Choroid plexus epithelial cell (primary cell): ENCODE results near the gene KCNN2.
"Not testable (repeated sequence)": the region's sequence is repeated elsewhere in the genome, so short reads cannot be mapped to it uniquely, and the experiment has no call there.

ENCODE experiments used
- DNase-seq: peaks from one replicate; pipeline ENCODE4 v3.0.0-alpha.2; 2010; ENCODE audit warnings: low read depth
- H3K4me3 ChIP-seq: 2 replicates; pipeline ENCODE4 v1.5.1; 2011; ENCODE audit warnings: low read depth, mild to moderate bottlenecking, control low read depth, low read length, moderate library complexity
- TF ChIP-seq, protein P1 (sequence below): conservative IDR thresholded peaks from 2 replicates; pipeline ENCODE4 v1.5.1; 2011; ENCODE audit warnings: low read depth, mild to moderate bottlenecking, control low read depth, inconsistent platforms, low read length, moderate library complexity

KCNN2 gene

DNA sequence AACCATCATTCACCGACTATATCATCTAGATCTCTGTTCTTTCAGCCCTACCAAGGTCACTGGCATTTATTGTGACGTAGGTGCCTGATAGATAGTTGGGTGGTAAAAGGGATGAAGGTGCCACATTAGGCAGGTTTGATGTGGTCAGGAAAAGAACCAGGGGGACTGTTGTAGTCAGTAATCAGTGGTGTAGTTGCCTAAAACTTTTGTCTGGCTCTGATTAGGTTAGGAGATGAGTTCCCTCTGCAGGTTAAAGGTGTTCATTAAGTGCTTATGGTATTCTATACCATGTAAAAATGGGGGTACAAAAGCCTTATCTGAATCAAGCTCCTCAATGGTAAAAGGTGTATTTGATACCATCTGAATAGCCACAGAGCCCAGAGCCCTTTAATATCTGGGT, 55.6 kb downstream of the KCNN2 start:
- H3K4me3 ChIP-seq: no peak overlapping the region
- TF ChIP-seq, protein P1, sequence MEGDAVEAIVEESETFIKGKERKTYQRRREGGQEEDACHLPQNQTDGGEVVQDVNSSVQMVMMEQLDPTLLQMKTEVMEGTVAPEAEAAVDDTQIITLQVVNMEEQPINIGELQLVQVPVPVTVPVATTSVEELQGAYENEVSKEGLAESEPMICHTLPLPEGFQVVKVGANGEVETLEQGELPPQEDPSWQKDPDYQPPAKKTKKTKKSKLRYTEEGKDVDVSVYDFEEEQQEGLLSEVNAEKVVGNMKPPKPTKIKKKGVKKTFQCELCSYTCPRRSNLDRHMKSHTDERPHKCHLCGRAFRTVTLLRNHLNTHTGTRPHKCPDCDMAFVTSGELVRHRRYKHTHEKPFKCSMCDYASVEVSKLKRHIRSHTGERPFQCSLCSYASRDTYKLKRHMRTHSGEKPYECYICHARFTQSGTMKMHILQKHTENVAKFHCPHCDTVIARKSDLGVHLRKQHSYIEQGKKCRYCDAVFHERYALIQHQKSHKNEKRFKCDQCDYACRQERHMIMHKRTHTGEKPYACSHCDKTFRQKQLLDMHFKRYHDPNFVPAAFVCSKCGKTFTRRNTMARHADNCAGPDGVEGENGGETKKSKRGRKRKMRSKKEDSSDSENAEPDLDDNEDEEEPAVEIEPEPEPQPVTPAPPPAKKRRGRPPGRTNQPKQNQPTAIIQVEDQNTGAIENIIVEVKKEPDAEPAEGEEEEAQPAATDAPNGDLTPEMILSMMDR: no peak
- no peak for DNase-seq

DNA sequence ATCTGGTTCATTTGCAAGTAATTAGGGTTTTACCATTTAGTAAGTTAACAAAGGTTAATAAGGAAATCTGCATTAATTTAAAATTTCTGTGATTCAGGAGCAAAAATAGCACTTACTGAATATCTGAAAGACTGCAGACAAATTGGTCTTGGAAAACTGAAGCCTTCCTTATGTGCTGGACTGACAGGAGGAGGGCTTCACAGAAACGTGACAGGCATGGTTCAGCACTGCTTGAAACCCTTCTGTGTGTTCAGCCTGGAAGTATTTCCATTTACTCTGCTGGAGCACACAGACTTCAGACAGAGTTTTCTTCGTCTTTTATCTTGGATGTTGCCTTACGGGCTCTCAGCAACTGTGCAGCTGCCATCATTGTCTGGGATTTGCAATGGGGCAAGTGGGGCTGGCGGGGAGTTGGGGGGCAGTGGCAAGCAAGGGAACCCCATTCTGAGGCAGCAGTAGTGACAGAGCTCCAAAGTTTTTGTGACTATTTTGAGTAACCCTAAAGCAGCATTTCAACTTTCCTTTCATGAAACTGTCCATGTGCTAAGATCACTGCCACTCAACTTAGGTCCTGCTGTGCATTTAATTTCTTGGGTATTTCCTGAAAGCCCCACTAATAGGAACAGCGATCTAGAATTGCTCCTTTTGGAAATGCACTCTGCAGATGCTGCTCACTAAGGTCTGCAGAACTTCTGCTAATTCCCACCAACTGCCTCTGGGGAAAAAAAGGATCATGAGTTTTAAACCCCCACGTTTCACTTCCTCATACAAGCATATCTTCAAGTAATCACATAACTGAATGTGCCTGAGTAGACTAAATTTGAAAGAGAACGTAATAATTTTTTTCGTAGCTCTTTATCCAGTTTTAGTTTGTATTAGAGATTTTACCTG, 56.6 kb downstream of the KCNN2 start:
- DNase-seq: no peak

DNA sequence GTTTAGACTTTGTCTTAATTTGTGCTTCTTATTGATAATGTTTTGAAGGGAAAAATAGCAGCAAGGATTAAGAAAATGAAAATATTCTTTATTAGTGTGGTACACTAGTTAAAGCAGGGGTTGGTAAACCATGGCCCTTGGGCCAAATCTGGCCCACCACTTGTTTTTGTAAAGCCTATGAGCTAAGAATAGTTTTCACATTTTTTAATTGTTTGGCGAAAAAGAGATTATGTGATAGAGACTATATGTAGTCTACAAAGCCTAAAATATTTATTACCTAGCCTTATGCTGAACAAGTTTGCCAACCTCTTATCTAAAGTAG, 57.2 kb downstream of the KCNN2 start:
- no peak overlapping the region for H3K4me3 ChIP-seq
- DNase-seq: no peak
- TF ChIP-seq, protein P1: no peak

More for the DNA sequence above, 56.6 kb downstream of the KCNN2 start:
- TF ChIP-seq, protein P1: no peak
- no peak overlapping the region for H3K4me3 ChIP-seq

DNA sequence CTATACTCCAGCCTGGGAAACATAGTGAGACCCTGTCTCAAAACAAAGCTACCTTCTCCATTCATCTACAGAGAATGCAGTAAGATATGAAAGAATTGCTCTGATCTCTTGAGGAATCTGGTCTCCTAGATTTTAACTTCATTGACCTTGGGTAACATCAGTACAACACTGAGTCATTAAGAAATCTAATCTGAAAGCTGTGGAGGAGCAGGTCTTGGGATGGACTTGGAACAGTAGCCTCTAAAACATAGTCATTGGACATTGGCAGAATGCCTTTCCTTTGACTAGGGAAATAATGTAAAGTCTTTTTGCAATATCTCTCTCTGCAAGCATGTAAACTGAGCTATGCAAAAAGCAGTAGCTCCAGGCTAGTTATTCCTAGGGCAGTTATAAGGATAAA, 58.1 kb downstream of the KCNN2 start:
- H3K4me3 ChIP-seq: no peak overlapping the region
- TF ChIP-seq, protein P1: no peak
- no peak for DNase-seq

DNA sequence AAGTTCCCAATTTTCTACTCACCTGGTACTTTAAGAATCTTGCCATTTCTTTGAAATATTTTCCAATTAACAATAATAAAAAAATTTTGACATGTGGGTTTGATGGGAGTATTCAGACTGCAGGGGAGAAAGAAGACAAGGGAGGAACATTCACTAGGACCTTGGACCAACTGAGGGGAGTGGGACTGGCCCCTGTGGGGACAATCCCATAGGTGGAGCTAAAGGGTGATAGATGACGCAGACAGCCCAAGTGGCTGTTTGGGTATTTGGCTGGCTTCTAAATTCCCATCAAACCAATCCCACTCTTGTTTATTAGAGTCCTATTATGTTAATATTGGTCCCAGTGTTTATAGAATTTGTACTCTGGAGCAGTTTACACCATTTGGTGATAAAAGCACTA, 65.3 kb downstream of the KCNN2 start:
- TF ChIP-seq, protein P1: no peak
- no peak overlapping the region for H3K4me3 ChIP-seq
- no peak for DNase-seq

DNA sequence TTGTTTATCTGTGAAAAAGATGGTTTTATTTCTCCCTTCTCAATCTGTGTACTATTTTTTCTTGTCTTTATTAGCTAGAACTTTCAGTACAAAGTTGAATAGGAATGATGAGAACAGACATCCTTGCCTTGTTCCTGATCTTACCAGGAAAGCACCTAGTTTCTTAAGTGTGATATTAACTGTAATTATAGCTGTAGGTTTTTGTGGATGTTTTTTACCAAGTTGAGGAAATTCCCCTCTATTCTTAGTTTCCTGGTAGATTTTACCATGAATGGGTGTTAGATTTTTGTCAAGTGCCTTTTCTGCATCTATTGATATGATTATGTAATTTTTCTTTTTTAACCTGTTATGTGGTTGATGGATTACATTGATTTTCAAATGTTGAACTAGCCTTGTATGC, 68.7 kb downstream of the KCNN2 start:
- DNase-seq: no peak
- TF ChIP-seq, protein P1: no peak
- H3K4me3 ChIP-seq: no peak overlapping the region

DNA sequence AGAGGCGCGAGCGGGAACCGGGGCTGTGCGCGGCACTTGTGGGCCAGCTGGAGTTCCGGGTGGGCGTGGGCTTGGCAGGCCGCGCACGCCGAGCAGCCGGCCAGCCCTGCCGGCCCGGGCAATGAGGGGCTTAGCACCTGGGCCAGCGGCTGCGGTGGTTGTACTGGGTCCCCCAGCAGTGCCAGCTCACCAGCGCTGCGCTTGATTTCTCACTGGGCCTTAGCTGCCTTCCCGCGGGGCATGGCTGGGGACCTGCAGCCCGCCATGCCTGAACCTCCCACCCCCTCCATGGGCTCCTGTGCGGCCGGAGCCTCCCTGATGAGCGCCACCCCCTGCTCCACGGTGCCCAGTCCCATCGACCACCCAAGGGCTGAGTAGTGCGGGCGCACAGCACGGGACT, 70.8 kb downstream of the KCNN2 start:
- DNase-seq: not testable (repeated sequence)

More for the DNA sequence above, 70.8 kb downstream of the KCNN2 start:
- not testable (repeated sequence) for H3K4me3 ChIP-seq
